ENCODE measurements around the gene ABHD1.

The ABHD1 gene

GRCh38 chr2:27149570-27150405, 26.2 kb downstream of the ABHD1 start:
- Mint-ChIP-seq H3K27ac (no peak overlapping the region), H3K36me3 (peaks cover 2% of the 10 kb centered on the region), H3K4me1 (peaks cover 2% of the 10 kb centered on the region), H3K9me3 (no peaks in the 10 kb centered on the region), H3K27me3 (peaks cover 13% of the 10 kb centered on the region), H3K4me3 (no peak overlapping the region)
- DNase-seq (ENCODE audit: low spot score in 2 of 2) (no peak), ATAC-seq (ENCODE audit: low read depth) (no peak)

GRCh38 chr2:27150639-27151230, 27.1 kb downstream of the ABHD1 start:
- no peak overlapping the region for H3K4me3 Mint-ChIP-seq
- no peaks in the 10 kb centered on the region for H3K9me3 Mint-ChIP-seq
- H3K4me1 Mint-ChIP-seq, result peaks cover 2% of the 10 kb centered on the region
- ATAC-seq (ENCODE audit: low read depth), result no peak
- no peak for DNase-seq (ENCODE audit: low spot score in 2 of 2)
- peaks cover 2% of the 10 kb centered on the region for H3K36me3 Mint-ChIP-seq
- peaks cover 11% of the 10 kb centered on the region for H3K27me3 Mint-ChIP-seq
- H3K27ac Mint-ChIP-seq, result no peak overlapping the region

GRCh38 chr2:27152102-27152795, 28.6 kb downstream of the ABHD1 start:
- peaks cover 2% of the 10 kb centered on the region for H3K36me3 Mint-ChIP-seq
- no peak for DNase-seq (ENCODE audit: low spot score in 2 of 2)
- no peaks in the 10 kb centered on the region for H3K9me3 Mint-ChIP-seq
- no peak for ATAC-seq (ENCODE audit: low read depth)
- H3K27me3 Mint-ChIP-seq, result peaks cover 9% of the 10 kb centered on the region
- no peak overlapping the region for H3K4me3 Mint-ChIP-seq
- H3K4me1 Mint-ChIP-seq, result no peaks in the 10 kb centered on the region
- no peak overlapping the region for H3K27ac Mint-ChIP-seq

GRCh38 chr2:27152796-27153464, 29.3 kb downstream of the ABHD1 start:
- no peak overlapping the region for H3K27ac Mint-ChIP-seq

GRCh38 chr2:27154488-27154887, 30.9 kb downstream of the ABHD1 start:
- Mint-ChIP-seq H3K9me3 (no peaks in the 10 kb centered on the region), H3K4me3 (no peak overlapping the region), H3K27ac (no peak overlapping the region), H3K4me1 (no peaks in the 10 kb centered on the region), H3K27me3 (peaks cover 7% of the 10 kb centered on the region), H3K36me3 (no peaks in the 10 kb centered on the region)
- ATAC-seq (ENCODE audit: low read depth) (no peak), DNase-seq (ENCODE audit: low spot score in 2 of 2) (no peak)

More at GRCh38 chr2:27152796-27153464, 29.3 kb downstream of the ABHD1 start:
- Mint-ChIP-seq H3K36me3 (no peaks in the 10 kb centered on the region), H3K27me3 (peaks cover 7% of the 10 kb centered on the region), H3K4me3 (no peak overlapping the region), H3K9me3 (no peaks in the 10 kb centered on the region), H3K4me1 (no peaks in the 10 kb centered on the region)
- DNase-seq (ENCODE audit: low spot score in 2 of 2) (no peak), ATAC-seq (ENCODE audit: low read depth) (no peak)

GRCh38 chr2:27155069-27155520, 31.5 kb downstream of the ABHD1 start:
- Mint-ChIP-seq H3K4me3 (no peak overlapping the region), H3K4me1 (no peaks in the 10 kb centered on the region), H3K27me3 (peaks cover 7% of the 10 kb centered on the region), H3K9me3 (no peaks in the 10 kb centered on the region), H3K27ac (no peak overlapping the region), H3K36me3 (no peaks in the 10 kb centered on the region)
- no peak for ATAC-seq (ENCODE audit: low read depth)
- DNase-seq (ENCODE audit: low spot score in 2 of 2), result no peak

- ATAC-seq (ENCODE audit: low read depth), result no peak
- Mint-ChIP-seq H3K27me3 (peaks cover 7% of the 10 kb centered on the region), H3K9me3 (no peaks in the 10 kb centered on the region), H3K27ac (no peak overlapping the region), H3K4me3 (no peak overlapping the region), H3K36me3 (no peaks in the 10 kb centered on the region), H3K4me1 (peaks cover 2% of the 10 kb centered on the region)
- DNase-seq (ENCODE audit: low spot score in 2 of 2), result no peak
Measured at GRCh38 chr2:27158468-27158867, 34.9 kb downstream of the ABHD1 start.

- DNase-seq (ENCODE audit: low spot score in 2 of 2) (no peak), ATAC-seq (ENCODE audit: low read depth) (no peak)
- Mint-ChIP-seq H3K27me3 (peaks cover 5% of the 10 kb centered on the region), H3K36me3 (no peaks in the 10 kb centered on the region), H3K4me1 (peaks cover 4% of the 10 kb centered on the region), H3K27ac (no peak overlapping the region), H3K9me3 (no peaks in the 10 kb centered on the region), H3K4me3 (no peak overlapping the region)
Measured at GRCh38 chr2:27159271-27159670, 35.7 kb downstream of the ABHD1 start.

- no peak overlapping the region for H3K4me3 Mint-ChIP-seq
- DNase-seq (ENCODE audit: low spot score in 2 of 2), result no peak
- H3K36me3 Mint-ChIP-seq, result no peaks in the 10 kb centered on the region
- H3K9me3 Mint-ChIP-seq, result no peaks in the 10 kb centered on the region
- ATAC-seq (ENCODE audit: low read depth), result no peak
- peaks cover 4% of the 10 kb centered on the region for H3K27me3 Mint-ChIP-seq
- H3K27ac Mint-ChIP-seq, result no peak overlapping the region
- peaks cover 10% of the 10 kb centered on the region for H3K4me1 Mint-ChIP-seq
Measured at GRCh38 chr2:27160191-27160590, 36.6 kb downstream of the ABHD1 start.

- peaks cover 4% of the 10 kb centered on the region for H3K27me3 Mint-ChIP-seq
- no peak overlapping the region for H3K4me3 Mint-ChIP-seq
Measured at GRCh38 chr2:27162151-27163121, 38.8 kb downstream of the ABHD1 start.

GRCh38 chr2:27164960-27165763, 41.5 kb downstream of the ABHD1 start:
- H3K27me3 Mint-ChIP-seq, result no peaks in the 10 kb centered on the region
- H3K4me1 Mint-ChIP-seq, result peaks cover 13% of the 10 kb centered on the region
- no peak overlapping the region for H3K4me3 Mint-ChIP-seq
- peak; percentile 50 for ATAC-seq (ENCODE audit: low read depth)
- no peaks in the 10 kb centered on the region for H3K36me3 Mint-ChIP-seq
- no peak for DNase-seq (ENCODE audit: low spot score in 2 of 2)
- no peaks in the 10 kb centered on the region for H3K9me3 Mint-ChIP-seq
- peak overlapping the region; percentile 30 for H3K27ac Mint-ChIP-seq

More at GRCh38 chr2:27162151-27163121, 38.8 kb downstream of the ABHD1 start:
- DNase-seq (ENCODE audit: low spot score in 2 of 2), result no peak
- Mint-ChIP-seq H3K36me3 (no peaks in the 10 kb centered on the region), H3K27ac (no peak overlapping the region), H3K4me1 (peaks cover 13% of the 10 kb centered on the region), H3K9me3 (no peaks in the 10 kb centered on the region)
- no peak for ATAC-seq (ENCODE audit: low read depth)

- Mint-ChIP-seq H3K4me1 (peaks cover 6% of the 10 kb centered on the region), H3K27me3 (peaks cover 2% of the 10 kb centered on the region)
Measured at GRCh38 chr2:27170581-27171337, 47.1 kb downstream of the ABHD1 start.

More at GRCh38 chr2:27170581-27171337, 47.1 kb downstream of the ABHD1 start:
- ATAC-seq (ENCODE audit: low read depth), result peak; percentile 36
- Mint-ChIP-seq H3K9me3 (no peaks in the 10 kb centered on the region), H3K4me3 (peak overlapping the region; percentile 61), H3K36me3 (no peaks in the 10 kb centered on the region), H3K27ac (no peak overlapping the region)
- no peak for DNase-seq (ENCODE audit: low spot score in 2 of 2)

All from memory B cell (primary cell).